Left kidney (tissue), 8 donors: ENCODE measurements around the gene TBCC. TPM values are rescaled to one million over a fixed set of nuclear protein-coding genes. Genes with fewer than 3 reads are reported as not detected.

Source experiments
- DNase-seq: peaks from one replicate; pipeline ENCODE4 v3.0.0-alpha.2; 2013
- long read RNA-seq, 8 donors: transcript quantifications; one replicate each; lab custom pipeline, GENCODE V29; 2026
- polyA plus RNA-seq: library from polyadenylated mRNA; unstranded; fragments of 120-200 nt; gene quantifications from one replicate; pipeline ENCODE4 v1.2.1, GENCODE V29; 2013; ENCODE audit not compliant: insufficient read length

Gene TBCC, protein sequence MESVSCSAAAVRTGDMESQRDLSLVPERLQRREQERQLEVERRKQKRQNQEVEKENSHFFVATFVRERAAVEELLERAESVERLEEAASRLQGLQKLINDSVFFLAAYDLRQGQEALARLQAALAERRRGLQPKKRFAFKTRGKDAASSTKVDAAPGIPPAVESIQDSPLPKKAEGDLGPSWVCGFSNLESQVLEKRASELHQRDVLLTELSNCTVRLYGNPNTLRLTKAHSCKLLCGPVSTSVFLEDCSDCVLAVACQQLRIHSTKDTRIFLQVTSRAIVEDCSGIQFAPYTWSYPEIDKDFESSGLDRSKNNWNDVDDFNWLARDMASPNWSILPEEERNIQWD
- 19.0 TPM for polyA plus RNA-seq
- long read RNA-seq, donor 1, transcript TBCC-201 (1 exons, 1,616 nt), result major isoform, 29 of 29 reads
- long read RNA-seq, donor 1, partial matches to known transcripts, result 0 of 29 reads
- long read RNA-seq, donor 1, other reads (novel, unspliced or antisense), result 0 of 29 reads
- long read RNA-seq, donor 2, transcript TBCC-201 (1 exons, 1,616 nt), result major isoform, 20 of 20 reads
- long read RNA-seq, donor 2, partial matches to known transcripts, result 0 of 20 reads
- long read RNA-seq, donor 2, other reads (novel, unspliced or antisense), result 0 of 20 reads
- long read RNA-seq, donor 3, transcript TBCC-201 (1 exons, 1,616 nt), result major isoform, 14 of 14 reads
- long read RNA-seq, donor 3, partial matches to known transcripts, result 0 of 14 reads
- long read RNA-seq, donor 3, other reads (novel, unspliced or antisense), result 0 of 14 reads
- long read RNA-seq, donor 4, partial matches to known transcripts, result 0 of 3 reads
- long read RNA-seq, donor 4, other reads (novel, unspliced or antisense), result 0 of 3 reads
- long read RNA-seq, donor 5, transcript TBCC-201 (1 exons, 1,616 nt), result major isoform, 50 of 50 reads
- long read RNA-seq, donor 5, partial matches to known transcripts, result 0 of 50 reads
- long read RNA-seq, donor 5, other reads (novel, unspliced or antisense), result 0 of 50 reads
- long read RNA-seq, donor 6, transcript TBCC-201 (1 exons, 1,616 nt), result major isoform, 22 of 29 reads
- long read RNA-seq, donor 6, partial matches to known transcripts, result 7 of 29 reads
- long read RNA-seq, donor 6, other reads (novel, unspliced or antisense), result 0 of 29 reads
- long read RNA-seq, donor 7, transcript TBCC-201 (1 exons, 1,616 nt), result major isoform, 35 of 35 reads
- long read RNA-seq, donor 7, partial matches to known transcripts, result 0 of 35 reads
- long read RNA-seq, donor 7, other reads (novel, unspliced or antisense), result 0 of 35 reads
- long read RNA-seq, donor 8, transcript TBCC-201 (1 exons, 1,616 nt), result major isoform, 17 of 17 reads
- long read RNA-seq, donor 8, partial matches to known transcripts, result 0 of 17 reads
- long read RNA-seq, donor 8, other reads (novel, unspliced or antisense), result 0 of 17 reads

DNA sequence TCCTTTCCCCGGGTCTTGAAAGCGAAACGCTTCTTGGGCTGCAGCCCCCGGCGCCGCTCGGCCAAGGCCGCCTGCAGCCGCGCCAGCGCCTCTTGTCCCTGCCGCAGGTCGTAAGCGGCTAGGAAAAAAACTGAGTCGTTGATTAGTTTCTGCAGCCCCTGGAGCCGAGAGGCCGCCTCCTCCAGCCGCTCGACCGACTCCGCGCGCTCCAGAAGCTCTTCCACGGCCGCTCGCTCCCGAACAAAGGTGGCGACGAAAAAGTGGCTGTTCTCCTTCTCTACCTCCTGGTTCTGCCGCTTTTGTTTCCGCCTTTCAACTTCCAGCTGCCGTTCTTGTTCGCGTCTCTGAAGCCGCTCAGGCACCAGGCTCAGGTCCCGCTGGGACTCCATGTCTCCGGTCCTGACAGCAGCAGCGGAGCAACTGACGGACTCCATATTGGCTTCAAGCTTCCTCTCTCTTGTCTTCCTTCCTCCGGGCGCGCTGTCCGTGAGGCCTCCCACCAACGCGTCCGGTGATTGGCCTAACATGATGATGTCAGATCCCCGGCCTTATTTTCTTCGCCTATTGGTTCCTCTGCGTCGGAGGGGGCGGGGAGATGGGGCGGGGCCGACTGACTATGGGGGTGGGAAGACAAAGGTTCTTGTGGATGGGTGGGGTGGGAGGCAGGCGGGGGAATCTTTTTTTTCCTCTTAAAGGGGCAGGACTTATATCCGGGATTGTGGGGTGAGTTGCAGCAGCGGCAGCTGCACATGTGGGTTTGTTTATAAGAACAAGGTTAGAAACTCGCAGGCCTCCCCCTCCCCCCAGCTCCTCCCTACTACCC, at the start of gene TBCC:
TSS of gene TBCC (minus strand) at position 464 of the 823 bp plus-strand sequence. CDS start at position 434, 30 bp downstream.
- peak; percentile 99 for DNase-seq

DNA sequence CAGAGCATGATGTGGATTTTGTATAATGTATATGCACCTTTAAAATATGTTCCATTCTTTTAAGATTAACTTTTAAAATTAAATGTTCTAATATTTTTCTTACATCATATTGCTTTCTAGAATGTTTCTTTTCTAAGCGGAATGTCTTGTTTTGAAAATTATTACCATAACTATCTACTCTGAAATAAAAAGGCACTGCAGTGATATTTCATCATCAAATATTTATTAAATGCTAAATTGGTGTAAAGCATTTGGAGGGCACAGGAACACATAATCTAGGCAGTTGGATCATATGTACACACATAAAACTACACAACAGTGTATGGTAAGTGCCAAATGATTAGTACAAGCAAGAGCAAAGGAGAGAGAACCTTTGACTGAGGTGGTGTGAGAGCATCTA, 49.7 kb upstream of the TBCC start:
- DNase-seq, result no peak

DNA sequence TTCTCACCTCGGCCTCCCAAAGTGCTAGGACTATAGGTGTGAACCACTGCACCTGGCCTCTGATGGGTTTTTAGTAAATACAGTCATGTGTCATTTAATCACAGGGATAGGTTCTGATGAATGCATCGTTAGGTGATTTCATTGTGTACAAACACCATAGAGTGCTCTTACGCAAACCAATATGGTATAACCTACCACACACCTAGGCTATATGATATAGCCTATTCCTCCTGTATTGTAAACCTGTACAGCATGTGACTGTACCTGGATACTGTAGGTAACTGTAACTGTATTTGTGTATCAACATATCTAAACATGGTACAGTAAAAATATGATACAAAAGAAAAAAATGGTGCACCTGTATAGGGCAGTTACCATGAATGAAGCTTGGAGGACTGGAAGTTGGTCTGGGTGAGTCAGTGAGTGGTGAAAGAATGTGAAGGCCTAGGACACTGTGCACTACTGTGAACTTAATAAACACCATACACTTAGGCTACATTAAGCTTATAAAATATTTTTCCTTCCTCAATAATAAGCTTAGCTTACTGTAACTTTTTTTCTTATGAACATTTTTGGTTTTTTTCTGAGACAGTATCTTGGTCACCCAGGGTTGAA, 45.9 kb upstream of the TBCC start:
- no peak for DNase-seq

DNA sequence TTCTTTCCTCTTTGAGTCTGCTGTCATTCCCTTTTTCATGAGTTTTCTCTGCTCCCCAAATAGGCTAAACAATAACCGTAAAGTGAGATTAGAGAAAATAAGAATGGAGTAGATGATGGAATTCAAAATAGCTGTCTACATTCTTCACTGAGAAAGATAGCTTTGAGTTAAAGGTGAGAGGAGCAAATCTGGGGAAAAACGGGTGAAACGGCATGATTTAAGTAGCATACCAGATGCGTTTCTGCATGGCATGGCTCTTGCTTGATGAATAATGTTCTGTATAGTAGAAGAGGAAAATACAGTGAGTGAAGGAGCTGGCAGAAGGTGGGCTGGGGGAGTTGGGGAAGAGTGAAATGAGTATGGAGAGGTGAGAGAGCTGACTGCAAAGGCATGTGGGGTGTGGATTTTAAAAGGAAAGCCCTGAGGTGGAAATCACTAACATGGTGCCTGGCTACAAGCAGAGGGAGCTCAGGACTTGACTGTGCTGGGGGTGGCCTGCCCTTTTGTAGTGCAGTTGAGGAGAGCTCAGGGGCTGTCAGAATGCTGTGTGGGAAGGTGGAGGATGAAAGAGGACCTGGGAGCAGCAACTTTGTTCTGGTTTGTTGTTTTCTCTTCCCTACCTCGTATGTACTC, 44.8 kb upstream of the TBCC start:
- DNase-seq, result no peak

DNA sequence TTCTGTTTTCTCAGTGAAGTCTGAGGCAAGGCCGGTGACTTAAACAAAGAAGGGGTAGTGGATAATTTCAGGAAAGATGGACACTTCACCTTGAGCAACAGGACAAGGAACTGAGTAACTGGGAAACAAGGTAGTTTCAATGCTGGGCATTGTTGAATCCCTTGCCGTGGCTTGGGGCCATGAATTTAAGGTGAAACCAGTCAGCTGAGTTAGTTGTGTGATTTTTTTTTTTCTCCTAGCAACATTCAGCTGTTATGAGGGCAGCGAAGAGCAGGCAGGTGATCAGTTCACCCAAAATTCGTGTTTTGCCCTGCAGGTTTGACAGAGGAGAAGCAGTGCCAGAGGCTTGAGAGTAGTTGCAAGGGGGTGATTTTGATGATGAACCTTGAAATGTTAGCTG, 42.8 kb upstream of the TBCC start:
- no peak for DNase-seq

DNA sequence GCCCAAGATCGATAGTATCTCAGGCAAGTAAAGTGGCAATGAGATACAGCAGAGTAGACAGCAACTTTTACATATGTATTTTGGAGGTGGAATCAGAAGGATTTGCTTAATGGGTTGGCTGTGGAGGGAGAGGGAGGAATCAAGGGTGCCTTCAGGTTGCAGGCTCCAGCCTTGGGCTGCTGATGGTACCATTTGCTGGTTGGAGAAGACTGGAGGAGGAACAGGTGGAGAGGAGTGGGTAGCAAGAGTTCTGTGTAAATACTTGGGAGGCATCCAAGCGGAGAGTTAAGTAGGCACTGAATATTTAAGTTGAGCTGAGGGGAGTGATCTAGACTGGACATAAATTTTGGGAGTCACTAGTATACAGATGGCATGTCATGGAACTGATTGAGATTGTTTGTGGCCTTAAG, 41.2 kb upstream of the TBCC start:
- peak; percentile 70 for DNase-seq

DNA sequence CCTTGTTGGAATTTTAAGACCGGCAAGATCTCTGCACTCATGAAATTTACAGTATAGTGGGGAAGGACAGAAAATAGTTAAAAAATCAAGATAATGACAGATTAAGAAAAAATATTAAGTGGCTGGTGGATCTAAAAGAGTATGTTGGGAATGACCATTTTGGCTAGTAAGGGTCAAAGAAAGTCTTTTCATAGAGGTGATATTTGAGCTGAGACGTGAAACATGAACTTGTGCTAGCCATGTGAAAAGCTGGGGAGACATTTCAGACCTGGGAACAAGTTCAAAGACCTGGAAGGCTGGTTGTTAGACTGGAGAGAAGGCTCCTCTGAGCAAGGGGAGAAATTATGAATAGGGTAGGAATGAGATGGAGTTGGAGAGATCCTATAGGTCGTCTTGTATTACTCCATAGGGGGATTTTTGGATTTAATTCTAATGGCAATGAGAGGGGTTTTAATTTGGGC, 40.7 kb upstream of the TBCC start:
- no peak for DNase-seq

DNA sequence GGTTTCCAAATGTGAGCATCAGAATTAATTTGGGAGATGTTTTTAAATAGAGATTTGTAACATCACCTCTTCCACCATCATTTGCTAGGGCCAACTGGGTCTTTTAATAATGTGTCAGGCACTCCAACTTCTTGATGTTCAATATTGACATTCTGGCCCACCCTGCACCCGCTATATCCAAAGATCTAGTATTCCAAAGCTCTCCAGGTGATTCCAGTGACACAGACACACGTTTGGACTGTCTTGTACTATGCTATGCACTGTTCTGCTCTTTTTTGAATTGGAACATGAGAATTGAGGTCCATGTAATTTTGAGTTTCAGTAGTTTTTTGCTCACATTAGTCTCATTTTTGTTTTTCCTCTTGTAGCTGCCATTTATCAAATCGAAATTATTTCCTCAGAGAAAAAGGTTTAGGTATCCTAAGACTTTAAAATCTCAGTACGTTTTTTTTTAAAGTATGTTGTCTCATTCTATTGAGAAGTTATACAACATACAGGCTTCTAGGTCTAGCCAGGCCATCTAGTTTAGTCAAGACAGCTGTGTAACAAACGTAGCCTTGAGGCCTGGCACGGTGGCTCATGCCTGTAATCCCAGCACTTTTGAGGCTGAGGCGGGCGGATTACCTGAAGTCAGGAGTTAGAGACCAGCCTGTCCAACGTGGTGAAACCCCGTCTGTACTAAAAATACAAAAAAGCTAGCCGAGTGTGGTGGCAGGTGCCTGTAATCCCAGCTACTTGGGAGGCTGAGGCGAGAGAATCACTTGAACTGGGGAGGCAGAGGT, 39.0 kb upstream of the TBCC start:
- no peak for DNase-seq

DNA sequence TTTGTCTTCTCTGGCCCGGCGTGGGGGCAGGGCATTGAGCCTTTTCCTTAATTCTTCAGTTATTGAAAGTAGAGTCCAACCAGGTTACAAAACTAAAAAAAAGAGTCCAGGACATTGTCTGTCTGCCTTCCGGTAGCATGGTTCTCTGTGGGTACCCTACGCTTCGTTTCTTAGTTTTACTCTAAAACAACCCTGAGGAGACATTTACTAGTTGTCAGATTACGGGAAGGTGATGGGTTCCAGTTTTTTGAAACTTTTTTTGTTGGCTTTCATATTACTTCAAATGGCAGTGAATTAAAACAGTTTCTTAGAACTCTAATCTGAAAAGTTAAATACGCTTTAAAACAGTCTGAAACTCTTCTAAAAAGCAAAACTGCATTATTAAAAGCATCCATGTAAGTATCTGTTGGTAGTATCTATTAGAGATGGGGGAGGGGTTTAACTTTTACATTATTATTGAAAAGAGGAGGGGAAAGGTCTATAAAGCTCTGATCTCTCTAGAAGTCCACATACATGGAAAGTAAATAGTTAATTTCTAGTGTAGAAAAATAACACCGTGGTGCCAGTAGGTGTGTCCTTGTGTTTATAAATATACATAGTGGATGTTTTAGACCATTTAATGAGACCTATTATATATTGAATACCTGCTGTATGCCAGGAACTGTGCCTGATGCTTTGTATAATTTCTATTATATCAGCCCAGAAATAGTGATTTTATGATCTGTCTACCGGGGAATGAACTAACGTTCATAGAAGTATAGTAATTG, 38.2 kb upstream of the TBCC start:
- DNase-seq, result no peak

DNA sequence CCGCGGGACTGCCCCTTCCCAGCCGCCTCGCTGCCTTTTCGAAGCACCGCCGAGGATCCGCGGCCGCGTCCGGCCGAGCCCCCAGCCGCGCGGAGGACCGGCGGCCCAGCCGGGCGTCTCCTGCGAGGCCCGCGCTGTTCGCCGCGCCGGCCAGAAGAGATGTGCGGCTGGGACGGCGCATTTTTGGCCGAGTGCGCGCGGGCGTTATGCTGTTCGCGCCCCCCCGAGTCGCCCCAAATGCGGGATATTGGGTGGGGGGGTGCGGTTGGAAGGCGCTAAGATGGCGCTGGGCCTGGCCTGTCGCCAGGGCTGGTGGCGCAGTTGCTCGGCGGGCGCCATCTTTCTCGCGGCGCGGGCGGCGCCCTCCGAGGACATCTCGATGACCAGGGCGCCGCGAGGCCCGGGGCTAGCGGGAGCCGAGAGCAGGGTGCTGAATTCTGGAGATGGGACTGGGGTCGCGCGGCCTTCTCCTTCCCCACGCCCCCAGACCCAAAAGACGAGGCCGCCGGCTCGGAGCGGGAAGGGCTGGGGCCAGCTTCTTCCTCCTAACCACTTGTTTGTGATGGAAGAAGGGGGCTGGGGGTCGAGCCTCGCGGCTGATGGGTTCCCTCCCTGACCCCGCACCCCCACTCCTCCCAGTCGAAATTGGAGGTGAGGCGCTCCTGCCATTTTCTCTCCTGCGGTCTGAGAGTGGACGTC, 37.4 kb upstream of the TBCC start:
- peak; percentile 72 for DNase-seq

DNA sequence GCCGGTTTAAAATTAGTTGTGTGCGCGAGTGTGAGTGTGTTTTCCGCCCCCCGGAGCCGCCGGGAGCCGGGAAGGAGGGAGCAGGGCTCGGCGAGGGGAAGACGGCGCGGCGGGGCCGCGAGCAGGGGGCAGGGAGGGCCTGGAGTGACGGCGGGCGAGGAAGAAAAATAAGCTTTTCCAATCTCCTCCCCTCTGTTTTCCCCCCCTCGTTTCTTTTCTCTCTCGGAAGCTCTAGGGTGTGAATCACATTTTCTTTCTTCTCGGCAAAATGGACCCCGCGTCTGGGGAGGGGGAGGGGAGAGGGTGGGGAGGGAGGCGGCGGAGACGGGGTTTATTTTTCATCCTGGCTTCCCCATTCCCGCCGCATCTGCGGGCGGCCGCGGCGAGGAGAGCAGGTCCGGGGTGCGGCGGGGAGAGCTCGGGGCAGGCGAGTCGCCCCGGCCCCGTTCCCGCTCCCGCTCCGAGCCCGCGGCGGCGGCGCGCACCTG, 36.8 kb upstream of the TBCC start:
- peak; percentile 77 for DNase-seq

DNA sequence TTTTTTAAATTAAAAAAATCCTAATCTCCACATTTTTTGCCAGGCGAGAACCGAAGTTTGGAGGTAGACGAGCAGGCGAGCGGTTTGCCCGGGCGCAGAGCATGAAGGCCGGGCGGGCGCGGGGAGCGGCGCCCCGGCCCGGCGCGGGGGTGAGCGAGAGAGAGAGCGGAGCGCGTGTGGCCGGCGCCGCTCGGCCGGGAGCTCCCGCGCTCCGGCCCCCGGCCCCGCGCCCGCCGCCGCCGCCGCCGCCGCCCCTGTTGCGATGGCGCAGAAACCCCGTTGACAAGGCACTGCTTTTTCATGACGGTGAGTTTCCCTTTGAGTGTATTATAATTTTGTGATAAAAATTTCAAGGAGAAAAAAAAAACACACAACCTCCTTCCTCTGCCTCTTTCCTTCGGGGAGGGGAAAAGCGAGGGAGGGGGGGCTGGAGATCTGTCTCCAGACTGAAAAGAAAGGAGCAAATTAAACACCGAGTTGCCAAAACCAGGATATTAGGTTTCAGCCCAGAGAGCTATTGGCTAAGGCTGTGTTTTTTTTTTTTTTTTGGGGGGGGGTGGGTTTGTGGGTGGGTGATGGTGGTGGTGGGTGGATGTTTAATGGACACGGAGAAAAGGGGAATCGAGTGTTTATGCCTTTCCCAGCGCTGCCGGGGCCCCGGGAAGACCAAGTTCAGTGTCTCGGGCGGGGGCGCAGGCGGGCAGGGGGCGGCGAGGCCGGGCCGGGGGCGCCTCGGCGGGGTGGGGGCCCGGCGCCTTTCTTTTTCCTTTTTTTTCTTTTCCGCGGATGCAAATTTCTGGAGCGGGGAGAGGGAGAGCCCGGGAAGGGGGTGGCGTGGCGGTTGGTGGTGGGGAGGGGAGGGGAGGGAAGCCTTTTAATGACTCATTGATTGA, 36.1 kb upstream of the TBCC start, which contains the start of gene BICRAL:
TSS of gene BICRAL (plus strand) at position 257 of the 893 bp plus-strand sequence. CDS start 39,971 bp downstream, outside the sequence.
- DNase-seq, result peak; percentile 86

DNA sequence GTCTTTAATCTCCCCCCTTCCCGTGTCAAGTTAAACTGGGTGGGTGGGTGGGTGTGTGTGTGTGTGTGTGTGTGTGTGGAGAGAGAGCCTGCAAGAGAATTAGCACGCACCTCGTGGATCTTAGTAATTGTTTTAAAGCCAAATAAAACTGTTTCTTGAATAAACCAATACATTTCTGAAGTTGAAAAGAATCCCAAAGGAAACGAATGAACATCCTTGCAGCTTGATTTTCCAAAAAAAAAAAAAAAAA, 35.6 kb upstream of the TBCC start:
- DNase-seq, result no peak

DNA sequence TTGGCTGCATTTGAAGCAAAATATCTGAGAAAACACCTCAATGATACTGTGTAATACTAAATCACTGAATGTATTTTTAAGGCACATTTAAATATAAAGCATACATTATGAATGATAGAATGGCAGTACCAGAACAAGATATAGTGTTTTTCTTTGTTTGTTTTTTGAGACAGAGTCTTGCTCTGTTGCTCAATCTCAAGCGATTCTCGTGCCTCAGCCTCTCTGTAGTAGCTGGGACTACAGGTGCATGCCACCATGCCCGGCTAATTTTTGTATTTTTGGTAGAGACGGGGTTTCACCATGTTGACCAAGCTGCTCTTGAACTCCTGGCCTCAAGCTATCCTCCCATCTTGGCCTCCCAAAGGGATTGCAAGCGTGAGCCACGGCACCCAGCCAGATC, 33.6 kb upstream of the TBCC start:
- DNase-seq, result no peak

DNA sequence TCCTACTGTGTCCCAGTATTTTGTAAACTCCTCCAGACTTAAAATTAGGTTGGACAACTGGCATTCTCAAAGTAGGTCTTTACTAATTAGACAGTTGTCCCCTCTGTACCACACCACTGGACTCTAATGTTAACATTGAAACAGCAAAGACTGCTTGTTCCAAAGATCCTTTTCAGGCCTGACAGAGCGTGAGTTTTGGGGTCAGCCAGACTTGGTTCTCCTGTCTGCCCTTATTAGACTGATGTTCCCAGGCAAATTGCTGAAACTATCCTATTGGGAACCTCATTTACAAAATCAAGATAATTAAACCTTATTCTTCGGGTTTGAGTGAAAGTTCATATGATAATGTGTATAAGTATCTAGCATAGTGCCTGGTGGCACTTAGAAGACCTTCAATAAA, 32.2 kb upstream of the TBCC start:
- no peak for DNase-seq

DNA sequence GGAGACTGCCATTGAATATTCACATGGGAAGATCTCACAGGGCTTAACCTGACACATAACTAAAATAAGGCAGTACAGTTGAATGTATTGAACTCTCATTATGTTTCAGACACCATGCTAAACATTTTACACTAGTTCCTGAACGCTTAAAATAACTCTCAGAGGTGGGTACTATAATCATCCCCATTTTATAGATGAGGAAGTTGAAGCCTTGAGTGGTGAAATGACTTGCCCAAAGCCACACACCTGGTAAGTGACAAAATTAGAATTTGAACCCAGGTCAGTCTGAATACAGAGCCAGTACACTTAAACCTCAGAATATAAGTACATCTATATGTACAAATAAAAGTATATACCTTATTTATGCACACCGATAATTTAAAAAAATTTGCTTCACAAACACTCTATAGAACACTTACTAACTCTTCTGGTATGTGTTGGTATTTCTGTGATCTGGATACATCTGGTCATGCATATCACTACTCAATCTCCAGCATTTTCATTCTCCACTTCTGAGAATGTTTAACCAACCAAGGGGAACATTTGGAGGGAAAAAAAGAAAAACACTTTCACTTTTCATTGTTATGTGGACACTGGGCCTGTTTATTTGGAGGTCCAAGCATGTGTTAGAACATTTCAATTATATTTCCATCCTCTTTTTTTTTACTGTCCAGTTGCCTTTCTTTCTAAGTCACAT, 31.4 kb upstream of the TBCC start:
- no peak for DNase-seq
